K562 (cell line): Measurements from ENCODE around the gene AHCY. TPM values are rescaled to one million over a fixed set of nuclear protein-coding genes. Genes with fewer than 3 reads are reported as not detected.

ENCODE experiments used
- BRF2 ChIP-seq: IDR thresholded peaks from 3 replicates; pipeline ENCODE4 v1.6.1; 2011; ENCODE audit warnings: borderline replicate concordance, mild to moderate bottlenecking; ENCODE audit not compliant: insufficient read length, insufficient read depth
- CBFA2T2 ChIP-seq: fragments of 450-650 bp; conservative IDR thresholded peaks from 2 replicates; pipeline ENCODE4 v1.6.1; 2017; ENCODE audit warnings: mild to moderate bottlenecking
- CBFA2T3 ChIP-seq: fragments of 450-650 bp; IDR thresholded peaks from 2 replicates; pipeline ENCODE4 v1.6.1; 2017
- E2F6 ChIP-seq, 2 experiments: IDR thresholded peaks; 2 replicates each; pipeline ENCODE4 v1.6.1; 2011; ENCODE audit warnings: borderline replicate concordance in 1 of 2, control low read depth in 1 of 2, low read depth in 1 of 2, low read length in 1 of 2, mild to moderate bottlenecking in 1 of 2, mixed read lengths in 1 of 2, moderate library complexity in 1 of 2; ENCODE audit not compliant: insufficient read depth in 1 of 2, insufficient read length in 1 of 2, poor library complexity in 1 of 2, severe bottlenecking in 1 of 2; ENCODE audit errors: extremely low read depth in 1 of 2
- ELK3 ChIP-seq: fragments of 450-650 bp; formaldehyde crosslinking; IDR thresholded peaks from 2 replicates; pipeline ENCODE4 v1.4.0; 2020; ENCODE audit warnings: mild to moderate bottlenecking
- HDAC1 ChIP-seq, 2 experiments: fragments of 450-650 bp; IDR thresholded peaks; 2 replicates each; pipeline ENCODE4 v1.6.1; 2016 to 2017; ENCODE audit warnings: inconsistent platforms in 1 of 2, mild to moderate bottlenecking in 1 of 2, moderate library complexity in 1 of 2
- L3MBTL2 ChIP-seq: fragments of 450-650 bp; IDR thresholded peaks from 2 replicates; pipeline ENCODE4 v1.6.1; 2016; ENCODE audit warnings: mild to moderate bottlenecking, moderate library complexity
- MAX ChIP-seq: sonication (generic); formaldehyde crosslinking; IDR thresholded peaks from 2 replicates; pipeline ENCODE4 v1.9.0; 2022; ENCODE audit warnings: mild to moderate bottlenecking, missing genetic modification reagents
- MED1 ChIP-seq: sonication (generic); formaldehyde crosslinking; IDR thresholded peaks from 2 replicates; pipeline ENCODE4 v1.8.1; 2023; ENCODE audit warnings: missing genetic modification reagents, borderline replicate concordance
- MTA1 ChIP-seq: fragments of 450-650 bp; IDR thresholded peaks from 2 replicates; pipeline ENCODE4 v1.6.1; 2017; ENCODE audit warnings: borderline replicate concordance
- SMARCA4 ChIP-seq: fragments of 450-650 bp; IDR thresholded peaks from 2 replicates; pipeline ENCODE4 v1.6.1; 2016
- TCF3 ChIP-seq: sonication (generic); formaldehyde crosslinking; IDR thresholded peaks from 2 replicates; pipeline ENCODE4 v1.4.0; 2020; ENCODE audit warnings: mild to moderate bottlenecking, missing genetic modification reagents
- ZNF41 ChIP-seq: fragments of 250-450 bp; sonication (Bioruptor Pico); conservative IDR thresholded peaks from 2 replicates; pipeline ENCODE4 v1.4.0; 2020; ENCODE audit warnings: mild to moderate bottlenecking
- polyA plus RNA-seq, 8 experiments: library from polyadenylated mRNA; depleted of rRNA in 4 of 8; stranded (reverse) in 5 of 8; unstranded in 3 of 8; fragments of >200 nt; fragmentation: Nextera tagmentation in 2 of 8; fragmentation: Illumina TruSeq in 1 of 8; extraction: Ambion mirVana in 2 of 8; extraction: Trizol in 1 of 8; gene quantifications; 2 replicates each; pipeline versions ENCODE4 v1.2.1 to v1.2.3, GENCODE V29; 2011 to 2014; ENCODE audit warnings: inconsistent platforms in 1 of 8, missing spikeins in 1 of 8
- total RNA-seq, 7 experiments: library from RNA; depleted of rRNA in 6 of 7; stranded (reverse); fragments of >200 nt in 6 of 7; fragmentation: Illumina TruSeq in 2 of 7; extraction: Trizol in 2 of 7; gene quantifications; 2 replicates each; pipeline versions ENCODE4 v1.2.1 to v1.2.3, GENCODE V29; 2011 to 2021; ENCODE audit warnings: low replicate concordance in 1 of 7
- TF ChIP-seq, protein P1 (sequence below): sonication (generic); IDR thresholded peaks from 2 replicates; pipeline ENCODE4 v1.6.1; 2016
- TF ChIP-seq, protein P2 (sequence below): sonication (generic); formaldehyde crosslinking; IDR thresholded peaks from 2 replicates; pipeline ENCODE4 v1.9.0; 2022; ENCODE audit warnings: mild to moderate bottlenecking, missing genetic modification reagents
- TF ChIP-seq, protein P3 (sequence below): fragments of 450-650 bp; IDR thresholded peaks from 2 replicates; pipeline ENCODE4 v1.6.1; 2017; ENCODE audit warnings: antibody characterized with exemption, mild to moderate bottlenecking
- TF ChIP-seq, protein P4 (sequence below): fragments of 250-450 bp; sonication (Bioruptor Pico); IDR thresholded peaks from 2 replicates; pipeline ENCODE4 v1.5.0; 2021

Gene AHCY
- total and polyA plus RNA-seq, 9 of the 15 experiments (the other 6 are each of a cell fraction or from before 2014, with no cell fraction given) = 82.5 to 269 (median 190) TPM

GRCh38 chr20:34249291-34249690 is 53.9 kb downstream of the AHCY start (continued):
- no peak for TF ChIP-seq ZNF41
- TF ChIP-seq TCF3 (CRISPR knock-in tag) = peak; percentile 57
- TF ChIP-seq E2F6 (IDR thresholded peaks at IDR 0.05; ENCODE audit: borderline replicate concordance in 1 of 2, extremely low read depth in 1 of 2, insufficient read depth in 1 of 2, insufficient read length in 1 of 2, low read depth in 1 of 2, low read length in 1 of 2, poor library complexity in 1 of 2, severe bottlenecking in 1 of 2) = peak in 1 of 2 experiments; percentile 48
- TF ChIP-seq L3MBTL2 = peak; percentile 82
- TF ChIP-seq ELK3 (CRISPR knock-in tag) = no peak
- 0 out of 2 replicates have a peak, but pooled peaks have one; percentile 28 for TF ChIP-seq SMARCA4
- TF ChIP-seq MAX (CRISPR knock-in tag) = peak; percentile 88
- TF ChIP-seq, protein P1, sequence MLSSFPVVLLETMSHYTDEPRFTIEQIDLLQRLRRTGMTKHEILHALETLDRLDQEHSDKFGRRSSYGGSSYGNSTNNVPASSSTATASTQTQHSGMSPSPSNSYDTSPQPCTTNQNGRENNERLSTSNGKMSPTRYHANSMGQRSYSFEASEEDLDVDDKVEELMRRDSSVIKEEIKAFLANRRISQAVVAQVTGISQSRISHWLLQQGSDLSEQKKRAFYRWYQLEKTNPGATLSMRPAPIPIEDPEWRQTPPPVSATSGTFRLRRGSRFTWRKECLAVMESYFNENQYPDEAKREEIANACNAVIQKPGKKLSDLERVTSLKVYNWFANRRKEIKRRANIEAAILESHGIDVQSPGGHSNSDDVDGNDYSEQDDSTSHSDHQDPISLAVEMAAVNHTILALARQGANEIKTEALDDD = 0 out of 2 replicates have a peak, but pooled peaks have one; percentile 36
- TF ChIP-seq BRF2 = no peak
- TF ChIP-seq MTA1 = no peak
- TF ChIP-seq MED1 (CRISPR knock-in tag) = no peak
- peak; percentile 11; the same call in 1 of the 2 replicates for TF ChIP-seq CBFA2T2
- TF ChIP-seq, protein P2, sequence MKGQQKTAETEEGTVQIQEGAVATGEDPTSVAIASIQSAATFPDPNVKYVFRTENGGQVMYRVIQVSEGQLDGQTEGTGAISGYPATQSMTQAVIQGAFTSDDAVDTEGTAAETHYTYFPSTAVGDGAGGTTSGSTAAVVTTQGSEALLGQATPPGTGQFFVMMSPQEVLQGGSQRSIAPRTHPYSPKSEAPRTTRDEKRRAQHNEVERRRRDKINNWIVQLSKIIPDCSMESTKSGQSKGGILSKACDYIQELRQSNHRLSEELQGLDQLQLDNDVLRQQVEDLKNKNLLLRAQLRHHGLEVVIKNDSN (CRISPR knock-in tag) = peak; percentile 51
- TF ChIP-seq, protein P3, sequence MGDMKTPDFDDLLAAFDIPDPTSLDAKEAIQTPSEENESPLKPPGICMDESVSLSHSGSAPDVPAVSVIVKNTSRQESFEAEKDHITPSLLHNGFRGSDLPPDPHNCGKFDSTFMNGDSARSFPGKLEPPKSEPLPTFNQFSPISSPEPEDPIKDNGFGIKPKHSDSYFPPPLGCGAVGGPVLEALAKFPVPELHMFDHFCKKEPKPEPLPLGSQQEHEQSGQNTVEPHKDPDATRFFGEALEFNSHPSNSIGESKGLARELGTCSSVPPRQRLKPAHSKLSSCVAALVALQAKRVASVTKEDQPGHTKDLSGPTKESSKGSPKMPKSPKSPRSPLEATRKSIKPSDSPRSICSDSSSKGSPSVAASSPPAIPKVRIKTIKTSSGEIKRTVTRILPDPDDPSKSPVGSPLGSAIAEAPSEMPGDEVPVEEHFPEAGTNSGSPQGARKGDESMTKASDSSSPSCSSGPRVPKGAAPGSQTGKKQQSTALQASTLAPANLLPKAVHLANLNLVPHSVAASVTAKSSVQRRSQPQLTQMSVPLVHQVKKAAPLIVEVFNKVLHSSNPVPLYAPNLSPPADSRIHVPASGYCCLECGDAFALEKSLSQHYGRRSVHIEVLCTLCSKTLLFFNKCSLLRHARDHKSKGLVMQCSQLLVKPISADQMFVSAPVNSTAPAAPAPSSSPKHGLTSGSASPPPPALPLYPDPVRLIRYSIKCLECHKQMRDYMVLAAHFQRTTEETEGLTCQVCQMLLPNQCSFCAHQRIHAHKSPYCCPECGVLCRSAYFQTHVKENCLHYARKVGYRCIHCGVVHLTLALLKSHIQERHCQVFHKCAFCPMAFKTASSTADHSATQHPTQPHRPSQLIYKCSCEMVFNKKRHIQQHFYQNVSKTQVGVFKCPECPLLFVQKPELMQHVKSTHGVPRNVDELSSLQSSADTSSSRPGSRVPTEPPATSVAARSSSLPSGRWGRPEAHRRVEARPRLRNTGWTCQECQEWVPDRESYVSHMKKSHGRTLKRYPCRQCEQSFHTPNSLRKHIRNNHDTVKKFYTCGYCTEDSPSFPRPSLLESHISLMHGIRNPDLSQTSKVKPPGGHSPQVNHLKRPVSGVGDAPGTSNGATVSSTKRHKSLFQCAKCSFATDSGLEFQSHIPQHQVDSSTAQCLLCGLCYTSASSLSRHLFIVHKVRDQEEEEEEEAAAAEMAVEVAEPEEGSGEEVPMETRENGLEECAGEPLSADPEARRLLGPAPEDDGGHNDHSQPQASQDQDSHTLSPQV = 0 out of 2 replicates have a peak, but pooled peaks have one; percentile 25
- peak; percentile 51; the same call in 1 of the 2 replicates for TF ChIP-seq CBFA2T3
- TF ChIP-seq, protein P4, sequence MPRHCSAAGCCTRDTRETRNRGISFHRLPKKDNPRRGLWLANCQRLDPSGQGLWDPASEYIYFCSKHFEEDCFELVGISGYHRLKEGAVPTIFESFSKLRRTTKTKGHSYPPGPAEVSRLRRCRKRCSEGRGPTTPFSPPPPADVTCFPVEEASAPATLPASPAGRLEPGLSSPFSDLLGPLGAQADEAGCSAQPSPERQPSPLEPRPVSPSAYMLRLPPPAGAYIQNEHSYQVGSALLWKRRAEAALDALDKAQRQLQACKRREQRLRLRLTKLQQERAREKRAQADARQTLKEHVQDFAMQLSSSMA (CRISPR knock-in tag) = no peak
- 0 out of 4 replicates have a peak, but pooled peaks of 1 of the 2 experiments have one; percentile 23 for TF ChIP-seq HDAC1 (IDR thresholded peaks at IDR 0.05)
